GM23338 (cell line): Measurements from ENCODE around the gene APLNR. TPM values are rescaled to one million over a fixed set of nuclear protein-coding genes. Genes with fewer than 3 reads are reported as not detected.
A peak's percentile ranks its signal among the peaks of the same experiment; 100 is the strongest.

Experiments
- ATAC-seq: fragments of 200-7000 bp; cut with Tn5 transposase; 3 replicates; pipeline ENCODE4 v1.9.1; 2020
- DNase-seq: peaks from one replicate; pipeline ENCODE4 v3.0.0-alpha.2; 2015; ENCODE audit warnings: low spot score
- H2AFZ ChIP-seq: fragments of 200-600 bp; sonication (generic); 2 replicates; pipeline ENCODE4 v1.8.0; 2016; ENCODE audit warnings: antibody characterized with exemption, mild to moderate bottlenecking, moderate library complexity
- H3F3A ChIP-seq: fragments of 200-600 bp; sonication (generic); replicated peaks from 2 replicates; pipeline ENCODE4 v1.8.0; 2017; ENCODE audit warnings: antibody characterized with exemption, mixed run types, low read depth
- H3K27ac ChIP-seq: fragments of 200-600 bp; sonication (generic); 2 replicates; pipeline ENCODE4 v1.6.1; 2016; ENCODE audit warnings: low read depth
- H3K27me3 ChIP-seq: fragments of 200-600 bp; sonication (generic); 2 replicates; pipeline ENCODE4 v1.8.0; 2016; ENCODE audit warnings: mild to moderate bottlenecking, mixed run types, moderate library complexity; ENCODE audit not compliant: insufficient read depth
- H3K36me3 ChIP-seq: fragments of 200-600 bp; sonication (generic); 2 replicates; pipeline ENCODE4 v1.8.0; 2016; ENCODE audit warnings: mild to moderate bottlenecking; ENCODE audit not compliant: insufficient read depth
- H3K4me1 ChIP-seq: fragments of 200-600 bp; sonication (generic); 2 replicates; pipeline ENCODE4 v1.8.0; 2016; ENCODE audit warnings: mild to moderate bottlenecking, moderate library complexity; ENCODE audit not compliant: insufficient read depth
- H3K4me2 ChIP-seq: fragments of 200-600 bp; sonication (generic); 2 replicates; pipeline ENCODE4 v1.7.1; 2017; ENCODE audit warnings: mixed run types
- H3K4me3 ChIP-seq: fragments of 200-600 bp; sonication (generic); 2 replicates; pipeline ENCODE4 v1.6.1; 2016; ENCODE audit warnings: mixed run types
- H3K79me2 ChIP-seq: fragments of 200-600 bp; sonication (generic); replicated peaks from 2 replicates; pipeline ENCODE4 v1.8.0; 2017; ENCODE audit warnings: mild to moderate bottlenecking; ENCODE audit not compliant: insufficient read depth
- H3K9me2 ChIP-seq: fragments of 200-600 bp; sonication (generic); 2 replicates; pipeline ENCODE4 v1.8.0; 2017; ENCODE audit not compliant: insufficient read depth
- H4K20me1 ChIP-seq: fragments of 200-600 bp; sonication (generic); replicated peaks from 2 replicates; pipeline ENCODE4 v1.8.0; 2017; ENCODE audit warnings: mild to moderate bottlenecking; ENCODE audit not compliant: insufficient read depth
- H3K27ac Mint-ChIP-seq: 2 replicates; pipeline ENCODE4 v1.8.0; 2020; ENCODE audit warnings: inconsistent platforms, mild to moderate bottlenecking, moderate library complexity, mixed read lengths
- H3K27me3 Mint-ChIP-seq: 3 replicates; pipeline ENCODE4 v1.8.0; 2022; ENCODE audit warnings: low read depth, mild to moderate bottlenecking, moderate library complexity, mixed read lengths, inconsistent platforms; ENCODE audit not compliant: insufficient read depth, poor library complexity
- H3K36me3 Mint-ChIP-seq: 3 replicates; pipeline ENCODE4 v1.8.0; 2021; ENCODE audit warnings: low read depth, mild to moderate bottlenecking, inconsistent platforms, moderate library complexity, mixed read lengths
- H3K4me1 Mint-ChIP-seq: 3 replicates; pipeline ENCODE4 v1.8.0; 2020; ENCODE audit warnings: mild to moderate bottlenecking, inconsistent platforms, mixed read lengths
- H3K4me3 Mint-ChIP-seq: 3 replicates; pipeline ENCODE4 v1.8.0; 2021; ENCODE audit warnings: moderate library complexity, mild to moderate bottlenecking, inconsistent platforms, mixed read lengths
- H3K9me3 Mint-ChIP-seq: 3 replicates; pipeline ENCODE4 v1.8.0; 2020; ENCODE audit warnings: moderate library complexity, mild to moderate bottlenecking, inconsistent platforms, mixed read lengths
- CREB1 ChIP-seq: fragments of 250-450 bp; sonication (Bioruptor Pico); IDR thresholded peaks from 2 replicates; pipeline ENCODE4 v1.5.0; 2020; ENCODE audit warnings: low read depth, mild to moderate bottlenecking, moderate library complexity
- EZH2 ChIP-seq: fragments of 200-600 bp; sonication (generic); IDR thresholded peaks from one replicate; pipeline ENCODE4 v1.8.0; 2017; ENCODE audit warnings: antibody characterized with exemption, mild to moderate bottlenecking, low read depth; ENCODE audit not compliant: unreplicated experiment
- EZH2phosphoT487 ChIP-seq: fragments of 200-600 bp; sonication (generic); IDR thresholded peaks from one replicate; pipeline ENCODE4 v1.8.1; 2018; ENCODE audit warnings: antibody characterized with exemption; ENCODE audit not compliant: unreplicated experiment
- JUNB ChIP-seq: IDR thresholded peaks from one replicate; pipeline ENCODE4 v1.6.1; 2016; ENCODE audit warnings: antibody characterized with exemption; ENCODE audit not compliant: unreplicated experiment
- NANOG ChIP-seq: IDR thresholded peaks from 2 replicates; pipeline ENCODE4 v1.6.1; 2016; ENCODE audit warnings: antibody characterized with exemption, borderline replicate concordance
- POLR2AphosphoS5 ChIP-seq: IDR thresholded peaks from 2 replicates; pipeline ENCODE4 v1.6.1; 2016; ENCODE audit warnings: antibody characterized with exemption, low read depth
- STAT1 ChIP-seq: IDR thresholded peaks from one replicate; pipeline ENCODE4 v1.6.1; 2016; ENCODE audit warnings: antibody characterized with exemption; ENCODE audit not compliant: unreplicated experiment
- ZNF114 ChIP-seq: fragments of 250-450 bp; sonication (Bioruptor Pico); IDR thresholded peaks from 2 replicates; pipeline ENCODE4 v1.5.0; 2020; ENCODE audit warnings: mild to moderate bottlenecking, moderate library complexity
- polyA plus RNA-seq: library from polyadenylated mRNA; unstranded; fragments of >200 nt; fragmentation: Nextera tagmentation; extraction: Ambion mirVana; gene quantifications from 2 replicates; pipeline ENCODE4 v1.2.1, GENCODE V29; 2016
- total RNA-seq: library from RNA; depleted of rRNA; stranded (reverse); fragments of >200 nt; shearing (Covaris generic); gene quantifications from 2 replicates; pipeline ENCODE4 v1.2.3, GENCODE V29; 2014
- TF ChIP-seq, protein P1 (sequence below): IDR thresholded peaks from one replicate; pipeline ENCODE4 v1.6.1; 2018; ENCODE audit warnings: antibody characterized with exemption; ENCODE audit not compliant: unreplicated experiment
- TF ChIP-seq, protein P2 (sequence below), 2 experiments: fragments of 200-600 bp in 1 of 2; sonication (generic) in 1 of 2; conservative IDR thresholded peaks; 2 replicates each; pipeline versions ENCODE4 v1.5.1 to v1.6.1; 2016 to 2017; ENCODE audit warnings: antibody characterized with exemption in 2 of 2, low read depth in 2 of 2, mild to moderate bottlenecking in 2 of 2, moderate library complexity in 1 of 2

APLNR gene
- total and polyA plus RNA-seq, 2 experiments from 2014 or later = 0.10 TPM; not detected in 1

DNA sequence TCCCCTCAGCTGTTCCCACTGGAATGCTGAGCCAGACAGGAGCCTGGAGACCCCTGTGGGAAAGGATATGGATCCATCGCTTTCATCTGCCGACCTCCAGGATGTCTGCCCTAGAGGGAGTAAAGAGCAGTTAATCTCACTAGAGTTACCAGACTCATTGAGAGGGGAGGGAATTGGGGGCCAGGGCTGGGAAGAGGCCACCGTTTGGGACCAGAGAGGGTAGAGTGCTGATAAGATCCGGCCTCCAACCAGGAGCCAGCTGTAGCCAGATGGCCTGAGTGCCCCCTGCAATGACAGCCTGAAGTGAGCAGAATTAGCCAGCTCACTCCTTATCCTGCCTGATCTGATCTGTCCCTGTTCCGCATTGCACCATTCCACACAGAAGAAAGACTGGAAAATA, 3.7 kb upstream of the APLNR start (continued):
- TF ChIP-seq, protein P1, sequence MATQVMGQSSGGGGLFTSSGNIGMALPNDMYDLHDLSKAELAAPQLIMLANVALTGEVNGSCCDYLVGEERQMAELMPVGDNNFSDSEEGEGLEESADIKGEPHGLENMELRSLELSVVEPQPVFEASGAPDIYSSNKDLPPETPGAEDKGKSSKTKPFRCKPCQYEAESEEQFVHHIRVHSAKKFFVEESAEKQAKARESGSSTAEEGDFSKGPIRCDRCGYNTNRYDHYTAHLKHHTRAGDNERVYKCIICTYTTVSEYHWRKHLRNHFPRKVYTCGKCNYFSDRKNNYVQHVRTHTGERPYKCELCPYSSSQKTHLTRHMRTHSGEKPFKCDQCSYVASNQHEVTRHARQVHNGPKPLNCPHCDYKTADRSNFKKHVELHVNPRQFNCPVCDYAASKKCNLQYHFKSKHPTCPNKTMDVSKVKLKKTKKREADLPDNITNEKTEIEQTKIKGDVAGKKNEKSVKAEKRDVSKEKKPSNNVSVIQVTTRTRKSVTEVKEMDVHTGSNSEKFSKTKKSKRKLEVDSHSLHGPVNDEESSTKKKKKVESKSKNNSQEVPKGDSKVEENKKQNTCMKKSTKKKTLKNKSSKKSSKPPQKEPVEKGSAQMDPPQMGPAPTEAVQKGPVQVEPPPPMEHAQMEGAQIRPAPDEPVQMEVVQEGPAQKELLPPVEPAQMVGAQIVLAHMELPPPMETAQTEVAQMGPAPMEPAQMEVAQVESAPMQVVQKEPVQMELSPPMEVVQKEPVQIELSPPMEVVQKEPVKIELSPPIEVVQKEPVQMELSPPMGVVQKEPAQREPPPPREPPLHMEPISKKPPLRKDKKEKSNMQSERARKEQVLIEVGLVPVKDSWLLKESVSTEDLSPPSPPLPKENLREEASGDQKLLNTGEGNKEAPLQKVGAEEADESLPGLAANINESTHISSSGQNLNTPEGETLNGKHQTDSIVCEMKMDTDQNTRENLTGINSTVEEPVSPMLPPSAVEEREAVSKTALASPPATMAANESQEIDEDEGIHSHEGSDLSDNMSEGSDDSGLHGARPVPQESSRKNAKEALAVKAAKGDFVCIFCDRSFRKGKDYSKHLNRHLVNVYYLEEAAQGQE = no peak
- TF ChIP-seq JUNB = no peak
- TF ChIP-seq POLR2AphosphoS5 = no peak
- TF ChIP-seq CREB1 (CRISPR knock-in tag) = no peak
- TF ChIP-seq, protein P2, sequence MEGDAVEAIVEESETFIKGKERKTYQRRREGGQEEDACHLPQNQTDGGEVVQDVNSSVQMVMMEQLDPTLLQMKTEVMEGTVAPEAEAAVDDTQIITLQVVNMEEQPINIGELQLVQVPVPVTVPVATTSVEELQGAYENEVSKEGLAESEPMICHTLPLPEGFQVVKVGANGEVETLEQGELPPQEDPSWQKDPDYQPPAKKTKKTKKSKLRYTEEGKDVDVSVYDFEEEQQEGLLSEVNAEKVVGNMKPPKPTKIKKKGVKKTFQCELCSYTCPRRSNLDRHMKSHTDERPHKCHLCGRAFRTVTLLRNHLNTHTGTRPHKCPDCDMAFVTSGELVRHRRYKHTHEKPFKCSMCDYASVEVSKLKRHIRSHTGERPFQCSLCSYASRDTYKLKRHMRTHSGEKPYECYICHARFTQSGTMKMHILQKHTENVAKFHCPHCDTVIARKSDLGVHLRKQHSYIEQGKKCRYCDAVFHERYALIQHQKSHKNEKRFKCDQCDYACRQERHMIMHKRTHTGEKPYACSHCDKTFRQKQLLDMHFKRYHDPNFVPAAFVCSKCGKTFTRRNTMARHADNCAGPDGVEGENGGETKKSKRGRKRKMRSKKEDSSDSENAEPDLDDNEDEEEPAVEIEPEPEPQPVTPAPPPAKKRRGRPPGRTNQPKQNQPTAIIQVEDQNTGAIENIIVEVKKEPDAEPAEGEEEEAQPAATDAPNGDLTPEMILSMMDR (conservative IDR thresholded peaks at IDR 0.05; ENCODE audit: low read depth in 2 of 2) = no peak
- TF ChIP-seq ZNF114 = no peak
- no peak for TF ChIP-seq EZH2

DNA sequence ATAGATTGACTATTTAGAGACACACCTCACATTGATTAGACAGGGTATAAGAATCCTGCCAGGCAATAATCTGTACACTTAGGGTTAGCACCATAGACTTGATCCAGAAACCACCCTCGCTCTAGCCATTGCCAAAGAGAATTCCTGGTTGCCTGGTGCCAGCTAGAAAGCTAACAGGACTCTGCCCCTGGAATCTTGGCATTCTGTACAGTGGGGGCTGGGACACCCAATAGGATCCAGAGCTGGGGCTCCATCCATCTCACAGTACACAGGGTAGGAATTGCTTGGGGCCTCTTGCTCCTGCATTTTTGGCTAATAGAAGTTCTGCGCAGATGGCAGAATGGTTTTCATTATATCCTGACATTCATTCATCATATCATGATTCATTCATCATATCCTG, 3.0 kb upstream of the APLNR start:
- H3K9me3 Mint-ChIP-seq = no peaks in the 10 kb centered on the region; the same call in 1 of the 3 replicates
- ATAC-seq (no peak), DNase-seq (no peak)
- Histone ChIP-seq H3K4me1 (peaks cover 18% of the 10 kb centered on the region), H3K36me3 (no peaks in the 10 kb centered on the region), H2AFZ (peak overlapping the region; percentile 73; the same call in 1 of the 2 replicates), H3K4me3 (no peak overlapping the region), H3K79me2 (no peaks in the 10 kb centered on the region), H3K27me3 (no peaks in the 10 kb centered on the region), H3K9me2 (0 out of 2 replicates have a peak, but pooled peaks cover 3% of the 10 kb centered on the region), H3F3A (no peaks in the 10 kb centered on the region), H4K20me1 (no peaks in the 10 kb centered on the region), H3K4me2 (no peak overlapping the region), H3K27ac (no peak overlapping the region)
- H3K27ac Mint-ChIP-seq = no peak overlapping the region
- H3K27me3 Mint-ChIP-seq = peaks cover 3% of the 10 kb centered on the region
- peaks cover 30% of the 10 kb centered on the region for H3K4me1 Mint-ChIP-seq
- H3K36me3 Mint-ChIP-seq = no peaks in the 10 kb centered on the region
- no peak overlapping the region for H3K4me3 Mint-ChIP-seq
- TF ChIP-seq NANOG (no peak), CREB1 (CRISPR knock-in tag) (no peak), STAT1 (no peak), EZH2phosphoT487 (no peak), EZH2 (no peak), ZNF114 (no peak)
- TF ChIP-seq, protein P2 (conservative IDR thresholded peaks at IDR 0.05; ENCODE audit: low read depth in 2 of 2) = no peak
- TF ChIP-seq, protein P1 = no peak
